GM21528 (cell line): Measurements from ENCODE around the gene AK2.
"Not testable (repeated sequence)": the region's sequence is repeated elsewhere in the genome, so short reads cannot be mapped to it uniquely, and the experiment has no call there.

Experiments
- ATAC-seq: cut with Tn5 transposase; IDR thresholded peaks from one replicate; pipeline ENCODE4 v1.9.1; 2021; ENCODE audit warnings: mild to moderate bottlenecking, moderate library complexity; ENCODE audit not compliant: unreplicated experiment, low FRiP score

Gene AK2

DNA sequence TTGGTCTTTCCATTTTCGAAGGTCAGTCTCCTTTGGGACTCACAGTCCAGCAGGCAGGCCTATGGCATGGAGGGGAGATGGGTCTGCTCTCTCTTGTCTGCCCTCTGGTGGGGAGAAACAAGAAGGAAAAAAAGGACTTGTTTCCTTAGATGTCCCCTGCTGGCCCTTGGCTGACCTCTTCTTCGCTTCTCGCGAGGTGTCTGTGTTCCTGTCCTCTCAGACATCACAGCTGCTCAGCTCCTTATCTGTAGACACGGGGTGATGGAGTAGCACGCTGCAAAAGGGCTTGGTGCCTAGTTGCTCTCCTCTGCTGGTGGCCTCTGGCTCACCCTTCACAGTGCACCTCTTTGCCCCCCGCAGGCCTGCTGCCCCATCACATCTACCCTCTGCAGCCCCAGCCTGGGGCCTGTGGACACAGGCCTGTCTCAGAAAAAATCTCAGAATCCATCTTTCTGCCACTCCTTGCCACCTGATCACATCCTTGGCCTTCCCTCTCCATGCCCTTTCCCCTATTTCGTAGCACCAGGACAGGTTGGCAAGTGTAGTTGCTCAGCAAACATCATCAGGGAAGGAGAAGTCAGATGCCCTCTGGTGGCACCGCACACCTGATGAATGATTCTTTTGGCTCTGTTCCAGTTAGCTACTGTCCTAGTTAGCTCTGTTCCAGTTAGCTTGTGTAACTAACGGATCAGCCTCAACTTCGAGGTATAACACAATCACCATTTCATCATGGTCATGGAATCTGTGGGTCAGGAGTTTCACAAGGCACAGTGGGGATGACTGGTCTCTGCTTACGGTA, 18.7 kb upstream of the AK2 start:
- no peak for ATAC-seq

GRCh38 chr1:33050221-33051076, 13.8 kb upstream of the AK2 start:
- no peak for ATAC-seq

- ATAC-seq: no peak
These were observed 12.7 kb upstream of the AK2 start for GRCh38 chr1:33049371-33049770.

DNA sequence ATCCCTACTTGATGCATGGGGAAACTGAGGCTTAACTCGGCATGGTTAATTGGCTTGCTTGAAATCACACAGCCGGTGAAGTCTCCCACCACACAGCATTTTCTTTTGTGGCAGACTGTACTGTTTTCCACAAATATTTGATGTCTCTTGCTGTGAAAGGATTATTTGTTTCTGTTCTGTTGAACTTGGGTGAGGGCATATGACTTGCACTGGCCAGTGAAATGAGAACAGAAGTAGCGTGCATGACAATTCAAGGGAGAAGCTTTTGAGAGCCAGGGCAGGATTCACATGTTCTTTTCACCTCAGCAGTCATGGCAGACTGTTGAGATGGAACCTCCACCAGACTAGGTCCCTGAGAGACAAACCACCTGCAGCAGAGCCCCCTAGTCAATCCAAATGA, 11.7 kb upstream of the AK2 start:
- no peak for ATAC-seq

- ATAC-seq: no peak
These were observed 11.2 kb upstream of the AK2 start for GRCh38 chr1:33047839-33048305.

- ATAC-seq: no peak
These were observed 10.6 kb upstream of the AK2 start for GRCh38 chr1:33047290-33047689.

GRCh38 chr1:33046234-33046633, 9.6 kb upstream of the AK2 start:
- ATAC-seq: not testable (repeated sequence)

GRCh38 chr1:33045814-33046213, 9.1 kb upstream of the AK2 start:
- no peak for ATAC-seq

- ATAC-seq: no peak
These were observed 8.6 kb upstream of the AK2 start for GRCh38 chr1:33045246-33045645.

GRCh38 chr1:33043267-33044092, 6.8 kb upstream of the AK2 start:
- ATAC-seq: no peak

DNA sequence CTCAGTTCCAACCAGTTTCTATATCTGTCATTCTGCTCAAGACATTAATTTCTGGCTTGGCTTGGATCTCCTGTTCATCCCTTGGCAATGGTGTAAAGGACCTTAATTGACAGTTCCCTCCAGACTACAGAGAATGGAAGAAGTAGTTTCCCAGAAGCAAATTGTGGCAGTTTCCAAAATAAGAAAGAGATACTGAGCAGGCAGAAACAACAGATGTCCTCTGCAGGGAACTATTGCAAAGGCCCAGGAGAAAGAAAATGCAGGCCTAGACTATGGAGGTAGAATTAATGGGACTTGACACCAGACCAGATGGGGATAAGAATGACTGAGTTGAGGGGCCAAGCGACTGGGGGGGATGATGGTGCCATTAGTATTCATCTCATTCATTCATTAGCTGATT, 6.1 kb upstream of the AK2 start:
- ATAC-seq: no peak

DNA sequence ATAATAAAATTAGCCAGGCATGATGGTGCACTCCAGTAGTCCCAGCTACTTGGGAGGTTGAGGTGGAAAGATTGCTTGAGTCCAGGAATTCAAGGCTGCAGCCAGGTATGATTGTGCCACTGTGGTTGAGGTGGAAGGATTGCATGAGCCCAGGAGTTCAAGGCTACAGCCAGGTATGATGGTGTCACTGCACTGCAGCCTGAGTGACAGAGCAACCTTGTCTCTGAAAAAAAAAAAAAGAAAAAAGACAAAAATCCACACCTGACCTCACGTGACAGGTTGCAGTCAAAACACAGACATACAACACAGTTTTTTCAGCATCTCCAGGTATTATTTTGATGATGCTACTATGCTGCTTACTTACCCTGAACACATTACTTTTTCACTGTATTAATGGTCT, 4.3 kb upstream of the AK2 start:
- no peak for ATAC-seq

- ATAC-seq: no peak
These were observed 3.2 kb upstream of the AK2 start for GRCh38 chr1:33039840-33040239.

DNA sequence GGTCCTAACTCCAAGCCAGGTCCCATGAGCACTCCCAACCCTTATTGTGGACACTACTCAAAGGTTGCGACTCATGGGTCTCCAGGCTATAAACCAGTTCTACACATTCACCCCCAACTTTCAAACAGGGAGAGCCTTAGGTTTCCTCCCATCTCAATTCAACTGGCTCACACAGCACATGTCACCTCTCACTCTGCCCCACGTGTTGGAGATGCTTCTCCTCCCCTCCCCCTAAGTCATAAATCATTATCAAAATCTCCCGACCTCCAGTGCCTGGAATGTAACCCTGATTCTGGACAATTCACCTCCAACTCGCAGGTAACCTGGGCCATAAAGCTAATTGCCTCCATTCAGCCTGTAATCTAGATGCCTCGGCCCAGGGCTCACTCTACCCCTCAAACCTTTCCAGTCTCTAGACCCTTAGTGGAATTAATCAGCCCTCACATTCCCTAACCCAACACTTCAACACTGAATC, 595 bp downstream of the AK2 start:
- ATAC-seq: peak; percentile 6

- ATAC-seq: no peak
These were observed 4.4 kb downstream of the AK2 start for GRCh38 chr1:33032126-33032869.

DNA sequence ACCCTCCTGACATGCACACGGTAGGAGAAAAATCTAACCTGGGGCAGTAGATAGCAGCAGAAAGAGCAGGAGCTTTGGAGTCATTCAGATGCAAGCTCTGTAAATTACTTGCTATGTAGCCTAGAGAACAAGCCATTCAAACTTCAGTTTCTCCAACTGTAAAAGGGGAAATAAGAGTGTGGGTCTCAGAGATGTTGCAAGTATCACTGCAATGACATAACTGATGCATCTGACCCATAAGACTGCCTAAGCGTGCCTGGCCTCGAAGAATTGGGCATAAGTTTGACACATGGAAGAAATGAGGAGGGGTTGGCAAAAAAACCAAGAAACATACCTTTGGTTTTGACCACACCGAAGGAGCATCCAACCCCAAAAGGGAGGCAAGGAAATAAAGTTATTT, 5.2 kb downstream of the AK2 start:
- ATAC-seq: no peak

GRCh38 chr1:33030575-33030974, 6.1 kb downstream of the AK2 start:
- no peak for ATAC-seq

GRCh38 chr1:33029921-33030320, 6.8 kb downstream of the AK2 start:
- ATAC-seq: no peak

DNA sequence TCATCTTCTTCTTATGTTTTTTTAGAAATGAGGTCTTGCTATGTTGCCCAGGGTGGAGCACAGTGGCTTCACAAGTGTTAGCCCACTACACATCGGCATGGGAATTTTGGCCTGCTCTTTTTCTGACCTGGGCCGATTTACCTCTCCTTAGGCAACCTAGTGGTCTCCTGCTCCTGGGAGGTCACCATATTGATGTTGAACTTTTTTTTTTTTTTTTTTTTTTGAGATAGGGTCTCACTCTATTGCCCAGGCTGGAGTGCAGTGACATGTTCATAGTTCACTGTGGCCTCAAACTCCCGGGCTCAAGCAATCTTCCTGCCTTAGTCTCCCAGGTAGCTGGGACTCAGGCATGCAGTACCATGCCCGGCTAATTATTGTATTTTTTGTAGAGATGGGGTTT, 7.5 kb downstream of the AK2 start:
- no peak for ATAC-seq

- ATAC-seq: no peak
These were observed 10.9 kb downstream of the AK2 start for GRCh38 chr1:33025761-33026160.
